Neural cell (in vitro differentiated cells): ENCODE results near the gene PLXNA2. TPM values are rescaled to one million over a fixed set of nuclear protein-coding genes. Genes with fewer than 3 reads are reported as not detected.
A peak's percentile ranks its signal among the peaks of the same experiment; 100 is the strongest.

Experiments used
- H2AFZ ChIP-seq: fragments of 200-600, 300-800 bp; sonication (generic), shearing (Covaris generic); 2 replicates; pipeline ENCODE4 v1.6.0; 2014; ENCODE audit warnings: low read depth, mild to moderate bottlenecking, antibody characterized with exemption, low read length, moderate library complexity
- H3F3A ChIP-seq: fragments of 200-600 bp; shearing (Covaris generic); 2 replicates; pipeline ENCODE4 v1.6.1; 2016; ENCODE audit warnings: mild to moderate bottlenecking, moderate library complexity, mixed read lengths, antibody characterized with exemption, low read length; ENCODE audit not compliant: insufficient read depth, poor library complexity, severe bottlenecking
- H3K27ac ChIP-seq: fragments of 200-600, 300-800 bp; sonication (generic), shearing (Covaris generic); 2 replicates; pipeline ENCODE4 v1.5.1; 2014; ENCODE audit warnings: mild to moderate bottlenecking, low read length, moderate library complexity
- H3K27me3 ChIP-seq: fragments of 300-800, 200-600 bp; sonication (generic), shearing (Covaris generic); 2 replicates; pipeline ENCODE4 v1.6.0; 2014; ENCODE audit warnings: mild to moderate bottlenecking, low read depth, low read length, moderate library complexity; ENCODE audit not compliant: insufficient read depth
- H3K36me3 ChIP-seq: fragments of 300-800, 200-600 bp; sonication (generic), shearing (Covaris generic); 2 replicates; pipeline ENCODE4 v1.5.1; 2014; ENCODE audit warnings: mild to moderate bottlenecking, antibody characterized with exemption, low read length, moderate library complexity; ENCODE audit not compliant: insufficient read depth
- H3K4me2 ChIP-seq: fragments of 300-800, 200-600 bp; sonication (generic), shearing (Covaris generic); 2 replicates; pipeline ENCODE4 v1.6.0; 2014; ENCODE audit warnings: mild to moderate bottlenecking, low read length
- H3K4me3 ChIP-seq: fragments of 300-800, 200-600 bp; sonication (generic), shearing (Covaris generic); 2 replicates; pipeline ENCODE4 v1.5.1; 2014; ENCODE audit warnings: mild to moderate bottlenecking, low read length, moderate library complexity
- H3K79me2 ChIP-seq: fragments of 200-600 bp; shearing (Covaris generic); replicated peaks from 2 replicates; pipeline ENCODE4 v1.6.0; 2014; ENCODE audit warnings: mild to moderate bottlenecking, low read length, moderate library complexity; ENCODE audit not compliant: insufficient read depth
- H3K9ac ChIP-seq: fragments of 300-800, 200-600 bp; sonication (generic), shearing (Covaris generic); 2 replicates; pipeline ENCODE4 v1.6.1; 2016; ENCODE audit warnings: mild to moderate bottlenecking, low read length, mixed read lengths
- H3K9me2 ChIP-seq: fragments of 200-600 bp; shearing (Covaris generic); 2 replicates; pipeline ENCODE4 v1.6.1; 2016; ENCODE audit warnings: mild to moderate bottlenecking, low read length, mixed read lengths; ENCODE audit not compliant: insufficient read depth
- H3K9me3 ChIP-seq: fragments of 200-600, 300-800 bp; sonication (generic), shearing (Covaris generic); 2 replicates; pipeline ENCODE4 v1.6.1; 2016; ENCODE audit warnings: mild to moderate bottlenecking, mixed run types, low read length, moderate library complexity, mixed read lengths
- H4K20me1 ChIP-seq: fragments of 200-600 bp; shearing (Covaris generic); 2 replicates; pipeline ENCODE4 v1.6.1; 2016; ENCODE audit warnings: mild to moderate bottlenecking, mixed run types; ENCODE audit not compliant: insufficient read depth
- EP300 ChIP-seq: fragments of 450-650 bp; conservative IDR thresholded peaks from 2 replicates; pipeline ENCODE4 v1.6.1; 2014; ENCODE audit warnings: antibody characterized with exemption, mild to moderate bottlenecking, moderate library complexity; ENCODE audit not compliant: poor library complexity, severe bottlenecking
- EZH2 ChIP-seq: fragments of 200-600, 300-800 bp; shearing (Covaris generic), sonication (generic); IDR thresholded peaks from 2 replicates; pipeline ENCODE4 v1.6.1; 2014; ENCODE audit warnings: antibody characterized with exemption, low read length, borderline replicate concordance, mild to moderate bottlenecking; ENCODE audit not compliant: insufficient read depth, poor library complexity, severe bottlenecking
- MXI1 ChIP-seq: fragments of 450-650 bp; conservative IDR thresholded peaks from 2 replicates; pipeline ENCODE4 v1.6.1; 2014; ENCODE audit warnings: antibody characterized with exemption, mild to moderate bottlenecking; ENCODE audit not compliant: poor library complexity, severe bottlenecking
- POLR2AphosphoS5 ChIP-seq: IDR thresholded peaks from 2 replicates; pipeline ENCODE4 v1.6.1; 2012
- RAD21 ChIP-seq: fragments of 450-650 bp; conservative IDR thresholded peaks from 2 replicates; pipeline ENCODE4 v1.6.1; 2014; ENCODE audit warnings: antibody characterized with exemption, mild to moderate bottlenecking, moderate library complexity
- SMC3 ChIP-seq: fragments of 450-650 bp; conservative IDR thresholded peaks from 2 replicates; pipeline ENCODE4 v1.6.1; 2014; ENCODE audit warnings: antibody characterized with exemption, mild to moderate bottlenecking, moderate library complexity; ENCODE audit not compliant: poor library complexity
- TAF1 ChIP-seq: IDR thresholded peaks from 2 replicates; pipeline ENCODE4 v1.6.1; 2012; ENCODE audit warnings: low read depth
- polyA plus RNA-seq: library from polyadenylated mRNA; depleted of rRNA; stranded (reverse); fragments of >200 nt; gene quantifications from 2 replicates; pipeline ENCODE4 v1.2.3, GENCODE V29; 2014
- TF ChIP-seq, protein P1 (sequence below): IDR thresholded peaks from 2 replicates; pipeline ENCODE4 v1.6.1; 2012; ENCODE audit warnings: borderline replicate concordance

Gene PLXNA2
- polyA plus RNA-seq, 1 donor from 2014 or later: 30.6 TPM

GRCh38 chr1:208278638-208279037 lies 34.5 kb upstream of the PLXNA2 start:
- Histone ChIP-seq H3K79me2 (no peaks in the 10 kb centered on the region), H3K4me3 (no peak overlapping the region), H3K27ac (no peak overlapping the region), H3K36me3 (no peaks in the 10 kb centered on the region), H3K4me2 (no peak overlapping the region), H3F3A (no peaks in the 10 kb centered on the region), H4K20me1 (no peaks in the 10 kb centered on the region), H3K27me3 (no peaks in the 10 kb centered on the region), H2AFZ (no peak overlapping the region), H3K9ac (no peak overlapping the region), H3K9me3 (no peaks in the 10 kb centered on the region), H3K9me2 (no peaks in the 10 kb centered on the region)
- no peak for TF ChIP-seq POLR2AphosphoS5
- no peak for TF ChIP-seq MXI1
- no peak for TF ChIP-seq EP300
- TF ChIP-seq SMC3: no peak
- TF ChIP-seq TAF1: no peak
- TF ChIP-seq, protein P1, sequence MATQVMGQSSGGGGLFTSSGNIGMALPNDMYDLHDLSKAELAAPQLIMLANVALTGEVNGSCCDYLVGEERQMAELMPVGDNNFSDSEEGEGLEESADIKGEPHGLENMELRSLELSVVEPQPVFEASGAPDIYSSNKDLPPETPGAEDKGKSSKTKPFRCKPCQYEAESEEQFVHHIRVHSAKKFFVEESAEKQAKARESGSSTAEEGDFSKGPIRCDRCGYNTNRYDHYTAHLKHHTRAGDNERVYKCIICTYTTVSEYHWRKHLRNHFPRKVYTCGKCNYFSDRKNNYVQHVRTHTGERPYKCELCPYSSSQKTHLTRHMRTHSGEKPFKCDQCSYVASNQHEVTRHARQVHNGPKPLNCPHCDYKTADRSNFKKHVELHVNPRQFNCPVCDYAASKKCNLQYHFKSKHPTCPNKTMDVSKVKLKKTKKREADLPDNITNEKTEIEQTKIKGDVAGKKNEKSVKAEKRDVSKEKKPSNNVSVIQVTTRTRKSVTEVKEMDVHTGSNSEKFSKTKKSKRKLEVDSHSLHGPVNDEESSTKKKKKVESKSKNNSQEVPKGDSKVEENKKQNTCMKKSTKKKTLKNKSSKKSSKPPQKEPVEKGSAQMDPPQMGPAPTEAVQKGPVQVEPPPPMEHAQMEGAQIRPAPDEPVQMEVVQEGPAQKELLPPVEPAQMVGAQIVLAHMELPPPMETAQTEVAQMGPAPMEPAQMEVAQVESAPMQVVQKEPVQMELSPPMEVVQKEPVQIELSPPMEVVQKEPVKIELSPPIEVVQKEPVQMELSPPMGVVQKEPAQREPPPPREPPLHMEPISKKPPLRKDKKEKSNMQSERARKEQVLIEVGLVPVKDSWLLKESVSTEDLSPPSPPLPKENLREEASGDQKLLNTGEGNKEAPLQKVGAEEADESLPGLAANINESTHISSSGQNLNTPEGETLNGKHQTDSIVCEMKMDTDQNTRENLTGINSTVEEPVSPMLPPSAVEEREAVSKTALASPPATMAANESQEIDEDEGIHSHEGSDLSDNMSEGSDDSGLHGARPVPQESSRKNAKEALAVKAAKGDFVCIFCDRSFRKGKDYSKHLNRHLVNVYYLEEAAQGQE: no peak
- no peak for TF ChIP-seq EZH2

- Histone ChIP-seq H3K9me2 (no peaks in the 10 kb centered on the region), H3K36me3 (no peaks in the 10 kb centered on the region), H3K27ac (no peak overlapping the region), H4K20me1 (no peaks in the 10 kb centered on the region), H3K9ac (no peak overlapping the region), H3K4me2 (no peak overlapping the region), H3F3A (no peaks in the 10 kb centered on the region), H3K9me3 (no peaks in the 10 kb centered on the region), H3K79me2 (no peaks in the 10 kb centered on the region), H3K27me3 (no peaks in the 10 kb centered on the region), H2AFZ (no peak overlapping the region), H3K4me3 (no peak overlapping the region)
- TF ChIP-seq RAD21: no peak
- no peak for TF ChIP-seq TAF1
- TF ChIP-seq EP300: peak; percentile 56
- peak; percentile 53 for TF ChIP-seq POLR2AphosphoS5
These were observed 32.7 kb upstream of the PLXNA2 start for GRCh38 chr1:208276757-208277435.

DNA sequence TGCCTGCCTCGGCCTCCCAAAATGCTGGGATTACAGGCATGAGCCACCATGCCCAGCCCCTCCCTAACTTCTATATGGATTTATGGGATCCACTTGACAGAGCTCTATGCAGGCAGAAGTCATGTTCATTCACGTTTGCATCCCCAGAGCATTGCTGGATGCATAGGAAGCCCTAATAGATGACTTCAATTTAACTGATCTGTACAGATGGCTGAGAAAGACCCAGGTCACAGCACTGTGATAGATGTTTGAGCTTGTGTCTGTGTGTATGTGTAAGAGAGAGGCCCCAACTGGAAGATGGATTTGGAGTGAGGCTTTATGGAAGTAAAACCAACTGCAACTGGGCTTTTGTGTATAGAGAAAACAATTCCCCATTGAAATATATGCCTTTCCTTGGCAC lies 30.9 kb upstream of the PLXNA2 start:
- Histone ChIP-seq H3K27me3 (no peaks in the 10 kb centered on the region), H3K9me3 (no peaks in the 10 kb centered on the region), H3K79me2 (no peaks in the 10 kb centered on the region), H3K27ac (no peak overlapping the region), H3K4me2 (no peak overlapping the region), H3K36me3 (no peaks in the 10 kb centered on the region), H4K20me1 (no peaks in the 10 kb centered on the region), H3K9me2 (no peaks in the 10 kb centered on the region), H2AFZ (no peak overlapping the region), H3K4me3 (no peak overlapping the region), H3K9ac (no peak overlapping the region), H3F3A (peaks cover 1% of the 10 kb centered on the region)
- TF ChIP-seq RAD21: no peak
- no peak for TF ChIP-seq SMC3
- no peak for TF ChIP-seq MXI1
- TF ChIP-seq EZH2: no peak
